Ureter (tissue), 1 donor: Measurements from ENCODE around the gene PDILT. TPM values are rescaled to one million over a fixed set of nuclear protein-coding genes. Genes with fewer than 3 reads are reported as not detected.
"Not testable (repeated sequence)": the region's sequence is repeated elsewhere in the genome, so short reads cannot be mapped to it uniquely, and the experiment has no call there.

Experiments used
- DNase-seq: peaks from one replicate; pipeline ENCODE4 v3.0.0-alpha.2; 2020; ENCODE audit warnings: low spot score
- total RNA-seq: library from RNA; stranded (reverse); gene quantifications from one replicate; pipeline ENCODE4 v1.2.4, GENCODE V29; 2023
- donor health status: DM: yes; HTN: yes; CAD: no.

PDILT gene, protein sequence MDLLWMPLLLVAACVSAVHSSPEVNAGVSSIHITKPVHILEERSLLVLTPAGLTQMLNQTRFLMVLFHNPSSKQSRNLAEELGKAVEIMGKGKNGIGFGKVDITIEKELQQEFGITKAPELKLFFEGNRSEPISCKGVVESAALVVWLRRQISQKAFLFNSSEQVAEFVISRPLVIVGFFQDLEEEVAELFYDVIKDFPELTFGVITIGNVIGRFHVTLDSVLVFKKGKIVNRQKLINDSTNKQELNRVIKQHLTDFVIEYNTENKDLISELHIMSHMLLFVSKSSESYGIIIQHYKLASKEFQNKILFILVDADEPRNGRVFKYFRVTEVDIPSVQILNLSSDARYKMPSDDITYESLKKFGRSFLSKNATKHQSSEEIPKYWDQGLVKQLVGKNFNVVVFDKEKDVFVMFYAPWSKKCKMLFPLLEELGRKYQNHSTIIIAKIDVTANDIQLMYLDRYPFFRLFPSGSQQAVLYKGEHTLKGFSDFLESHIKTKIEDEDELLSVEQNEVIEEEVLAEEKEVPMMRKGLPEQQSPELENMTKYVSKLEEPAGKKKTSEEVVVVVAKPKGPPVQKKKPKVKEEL
- total RNA-seq, result not detected

DNA sequence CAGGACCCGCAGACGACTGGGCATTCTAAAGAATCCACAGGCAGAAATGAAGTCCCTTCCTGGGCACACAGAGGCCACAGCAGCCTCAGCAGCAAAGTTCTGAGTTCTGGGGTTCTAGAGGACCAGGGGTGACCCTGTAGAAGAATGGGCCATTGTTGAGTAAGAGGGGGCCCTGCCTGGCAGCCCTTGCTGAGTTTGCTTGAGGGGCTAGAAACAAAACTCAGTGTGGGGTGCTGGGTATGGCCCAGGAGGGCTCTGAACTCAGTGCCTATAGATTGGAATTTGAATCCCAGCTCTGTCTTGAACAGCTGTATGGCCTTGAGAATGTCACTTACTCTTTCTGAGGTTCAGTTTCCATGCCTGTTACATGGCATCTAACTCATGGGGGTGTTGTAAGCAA is at the start of gene PDILT:
PDILT (minus strand) TSS at position 101 of the 400 bp plus-strand sequence. CDS start 5,437 bp downstream, outside the sequence.
- no peak for DNase-seq

DNA sequence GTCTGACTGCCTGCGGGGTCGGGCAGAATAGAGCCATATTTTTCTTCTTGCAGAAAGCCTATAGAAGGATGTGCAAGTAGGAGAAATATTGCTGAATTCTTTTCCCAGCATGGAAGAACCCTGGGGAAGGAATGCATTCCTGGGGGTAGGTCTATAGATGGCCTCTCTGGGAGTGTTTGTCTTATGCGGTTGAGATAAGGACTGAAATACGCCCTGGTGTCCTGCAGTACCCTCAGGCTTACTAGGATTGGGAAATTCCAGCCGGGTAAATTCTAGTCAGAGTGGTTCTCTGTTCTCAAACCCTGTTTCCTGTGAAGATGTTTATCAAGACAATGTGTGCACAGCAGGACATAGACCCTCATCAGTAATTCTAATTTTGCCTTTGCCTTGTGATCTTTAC is 49.1 kb upstream of the PDILT start:
- not testable (repeated sequence) for DNase-seq

DNA sequence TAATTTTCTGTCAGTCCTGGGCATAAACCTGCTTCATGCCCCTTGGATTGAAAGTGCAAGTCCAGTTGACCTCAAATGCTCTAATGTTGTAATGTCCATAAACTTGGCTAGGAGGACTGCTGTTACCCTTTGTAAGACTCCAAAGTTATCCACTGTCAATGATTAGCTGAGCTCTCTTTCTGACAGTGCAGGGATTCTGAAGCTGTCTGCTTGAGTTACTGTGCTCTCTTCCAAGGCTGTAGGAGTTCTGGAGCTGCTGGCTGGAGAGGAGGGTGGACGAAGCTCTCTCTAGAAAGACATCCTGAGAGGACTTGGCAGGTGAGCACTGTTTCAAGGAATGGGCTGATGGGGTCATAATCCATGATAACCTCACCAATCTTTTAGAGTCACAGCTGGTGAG is 46.8 kb upstream of the PDILT start, which contains the start of gene ACSM2A:
ACSM2A (plus strand) TSS at position 158 of the 400 bp plus-strand sequence. CDS start 8,594 bp downstream, outside the sequence.
- not testable (repeated sequence) for DNase-seq

DNA sequence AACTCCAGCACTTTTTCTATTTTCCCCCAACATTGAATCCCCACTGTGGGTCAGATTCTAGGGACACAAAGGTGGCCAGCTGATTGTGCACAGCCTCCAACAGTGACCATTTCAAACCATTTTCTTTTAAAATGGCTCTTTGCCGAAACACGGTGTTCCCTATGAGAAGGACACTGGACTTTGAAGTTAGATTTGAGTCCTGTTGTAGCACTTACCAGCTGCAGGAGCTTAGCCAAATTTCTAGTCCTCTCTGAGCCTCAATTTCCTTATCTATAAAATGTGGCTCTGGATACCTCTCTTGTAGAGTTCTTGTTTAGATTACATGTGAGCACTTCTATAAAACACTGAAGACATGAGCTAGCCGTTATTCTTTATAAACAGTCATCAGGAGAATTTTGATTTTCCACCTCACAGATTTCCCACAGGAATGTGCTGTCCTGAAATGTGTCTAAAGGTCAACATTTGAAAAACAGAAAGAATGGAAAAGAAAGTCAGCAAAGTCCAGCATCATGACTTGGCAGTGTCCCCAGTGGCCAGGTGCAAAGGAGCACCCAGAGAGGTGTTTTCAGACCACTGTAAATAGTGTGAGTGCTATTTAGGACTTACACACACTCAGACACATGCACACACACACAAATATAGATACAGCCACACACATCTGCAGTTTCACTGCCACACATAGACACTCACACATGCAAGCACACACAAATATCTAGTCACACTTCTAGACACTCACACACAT is 42.3 kb upstream of the PDILT start:
- not testable (repeated sequence) for DNase-seq

DNA sequence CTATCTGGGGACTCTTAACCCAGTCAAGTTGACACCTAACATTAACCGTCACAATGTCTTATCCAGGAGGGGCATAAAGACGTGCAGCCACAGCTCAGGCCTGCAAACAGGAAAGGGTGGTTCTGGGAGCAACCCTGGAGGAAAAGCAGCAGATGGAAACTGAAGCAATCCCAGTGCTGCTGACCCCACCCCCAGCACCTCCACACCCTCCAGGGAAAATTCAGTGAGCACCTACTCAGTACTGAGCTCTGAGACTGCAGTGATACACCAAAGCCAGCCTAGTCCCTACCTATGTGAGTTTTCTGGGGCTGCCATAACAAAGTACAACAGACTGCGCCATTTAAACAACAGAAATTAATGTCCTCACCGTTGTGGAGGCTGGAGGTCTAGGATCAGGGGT is 37.3 kb upstream of the PDILT start:
- DNase-seq, result not testable (repeated sequence)

DNA sequence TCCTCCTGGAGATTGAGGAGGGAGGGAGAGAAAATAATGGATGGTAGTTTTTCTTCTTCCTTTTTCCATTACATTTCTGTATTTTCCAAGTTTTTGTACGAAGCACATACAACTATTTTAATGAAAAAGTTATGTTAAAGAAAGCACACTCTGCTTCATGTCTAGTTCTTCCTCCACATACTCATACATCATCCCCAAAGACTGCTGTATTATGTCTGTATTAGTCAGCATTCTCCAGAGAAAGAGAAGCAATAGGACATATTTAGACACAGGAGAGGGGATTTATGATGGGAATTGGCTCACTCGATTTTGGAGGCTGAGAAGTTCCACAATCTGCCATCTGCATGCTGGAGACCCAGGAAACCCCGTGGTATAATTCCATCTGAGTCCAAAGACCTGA is 36.7 kb upstream of the PDILT start:
- no peak for DNase-seq

DNA sequence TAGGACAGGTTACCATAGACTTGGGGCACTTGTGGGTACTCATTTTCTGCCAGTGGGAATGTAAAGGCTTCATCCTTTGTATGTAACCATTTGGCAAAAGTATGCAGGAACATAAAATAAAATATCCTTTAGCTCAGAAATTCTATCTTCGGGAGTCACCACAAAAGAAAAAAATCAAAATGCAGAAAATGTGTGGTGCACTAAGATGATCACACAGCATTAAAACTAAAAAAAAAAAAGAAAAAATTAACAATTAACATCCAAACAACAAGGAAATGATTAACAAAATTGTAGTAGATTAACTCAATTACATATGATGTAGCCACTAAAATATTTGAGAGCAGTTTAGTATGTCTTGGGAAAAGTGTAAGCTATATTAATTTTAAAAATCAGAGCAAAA is 36.2 kb upstream of the PDILT start:
- not testable (repeated sequence) for DNase-seq

DNA sequence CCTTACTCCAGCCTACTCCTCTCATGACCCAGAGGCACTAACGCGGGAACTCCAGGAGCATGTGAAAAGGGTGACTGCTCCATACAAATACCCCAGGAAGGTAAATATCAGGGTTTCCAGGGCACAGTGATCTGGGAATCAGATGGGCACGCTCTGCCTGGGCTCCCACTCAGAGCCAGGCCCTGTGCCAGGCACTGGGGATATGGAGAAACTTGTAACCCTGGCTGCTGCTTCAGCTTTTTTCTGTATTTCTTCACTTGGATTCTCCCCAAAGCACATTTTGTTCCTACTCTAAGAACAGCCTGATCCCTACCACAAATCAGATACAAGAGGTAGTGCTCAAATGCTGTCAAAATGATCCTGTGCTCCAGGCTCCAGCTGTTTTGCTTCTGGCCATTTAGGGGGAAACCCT is 35.3 kb upstream of the PDILT start:
- DNase-seq, result not testable (repeated sequence)

DNA sequence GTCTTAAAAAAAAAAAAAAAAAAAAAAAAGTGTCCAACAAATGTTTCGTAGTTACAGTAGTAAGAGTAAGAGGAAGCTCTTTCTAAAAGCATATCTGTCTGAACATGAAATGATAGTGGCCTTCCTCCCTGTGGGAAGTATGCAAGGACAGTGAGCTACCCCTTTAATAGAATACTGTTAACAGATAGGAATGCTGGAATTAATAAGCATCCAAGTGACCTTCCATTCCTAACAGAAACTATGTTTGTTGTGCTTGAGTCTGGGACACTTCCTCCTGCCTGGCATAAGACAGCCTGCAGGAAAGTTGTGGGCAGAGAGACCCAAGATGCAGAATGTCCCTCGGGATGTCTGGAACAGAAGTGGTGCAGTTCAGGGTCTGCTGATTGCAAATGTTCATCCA is 34.4 kb upstream of the PDILT start:
- not testable (repeated sequence) for DNase-seq

DNA sequence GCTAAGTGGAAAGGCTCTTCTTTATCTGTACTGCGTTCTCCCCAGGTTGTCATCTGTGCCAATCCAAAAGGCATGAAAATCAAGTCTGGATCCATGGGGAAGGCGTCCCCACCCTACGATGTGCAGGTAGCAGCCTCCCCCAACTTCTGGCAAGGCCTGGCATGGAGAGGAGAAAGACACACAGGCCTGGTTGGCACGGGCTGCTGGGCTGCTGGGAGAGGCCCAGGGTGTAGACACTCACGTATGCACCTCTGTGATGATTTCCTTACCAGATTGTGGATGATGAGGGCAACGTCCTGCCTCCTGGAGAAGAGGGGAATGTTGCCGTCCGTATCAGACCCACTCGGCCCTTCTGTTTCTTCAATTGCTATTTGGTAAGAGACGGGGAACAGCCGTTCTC is 26.4 kb upstream of the PDILT start:
- no peak for DNase-seq

DNA sequence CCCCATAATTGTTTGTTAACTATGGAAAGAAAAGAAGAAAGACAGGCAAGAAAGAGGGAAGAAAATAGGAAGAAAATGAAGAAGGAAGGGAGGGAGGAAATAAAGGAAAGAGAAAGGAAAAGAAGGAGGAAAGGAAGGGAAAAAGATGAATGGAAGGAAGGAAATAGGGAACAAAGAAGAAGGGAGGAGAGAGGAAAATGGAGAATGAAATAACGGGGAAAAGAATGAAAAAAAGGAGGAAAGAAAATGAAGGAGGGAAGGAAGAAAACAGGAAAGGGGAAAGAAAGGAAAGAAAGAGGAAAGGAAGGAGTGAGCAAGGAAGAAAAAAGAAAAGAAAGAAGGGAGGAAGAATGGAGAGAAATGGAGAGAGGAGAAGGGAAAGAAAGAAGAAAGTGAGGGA is 25.9 kb upstream of the PDILT start:
- DNase-seq, result not testable (repeated sequence)

DNA sequence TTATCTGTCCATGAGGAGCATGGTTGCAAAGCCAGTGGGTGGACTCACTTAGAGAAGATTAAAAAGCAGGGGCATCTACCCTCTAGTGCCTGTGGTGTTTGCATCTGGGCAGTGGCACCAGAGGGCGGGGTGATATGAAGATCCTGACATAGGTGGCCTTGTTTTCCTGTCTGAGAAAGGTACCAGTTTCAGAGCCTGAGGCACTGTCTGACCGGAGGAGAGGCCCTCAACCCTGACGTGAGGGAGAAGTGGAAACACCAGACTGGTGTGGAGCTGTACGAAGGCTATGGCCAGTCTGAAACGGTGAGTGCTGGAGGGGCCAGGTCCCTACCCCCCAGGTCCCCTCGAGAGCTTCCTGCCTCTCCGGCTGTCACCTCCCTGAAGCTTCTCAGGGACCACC is 25.0 kb upstream of the PDILT start:
- not testable (repeated sequence) for DNase-seq

DNA sequence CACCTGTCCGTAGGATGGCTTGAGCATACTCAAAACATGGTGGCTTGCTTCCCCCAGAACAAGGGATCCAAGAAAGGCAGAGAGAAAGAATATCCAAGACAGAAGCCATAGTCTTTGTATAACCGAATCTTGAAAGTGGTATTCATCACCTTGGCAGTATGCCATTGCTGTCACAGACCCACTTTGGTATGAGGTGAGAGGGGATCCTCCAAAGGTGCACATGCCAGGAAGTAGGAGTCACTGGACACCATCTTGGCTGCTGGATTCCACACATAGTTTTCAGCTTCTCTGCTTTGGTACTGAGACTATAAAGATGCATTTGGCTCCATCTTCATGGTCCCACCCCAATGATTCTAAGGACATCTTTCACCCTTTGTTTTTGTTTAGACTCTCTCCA is 22.9 kb upstream of the PDILT start:
- not testable (repeated sequence) for DNase-seq

DNA sequence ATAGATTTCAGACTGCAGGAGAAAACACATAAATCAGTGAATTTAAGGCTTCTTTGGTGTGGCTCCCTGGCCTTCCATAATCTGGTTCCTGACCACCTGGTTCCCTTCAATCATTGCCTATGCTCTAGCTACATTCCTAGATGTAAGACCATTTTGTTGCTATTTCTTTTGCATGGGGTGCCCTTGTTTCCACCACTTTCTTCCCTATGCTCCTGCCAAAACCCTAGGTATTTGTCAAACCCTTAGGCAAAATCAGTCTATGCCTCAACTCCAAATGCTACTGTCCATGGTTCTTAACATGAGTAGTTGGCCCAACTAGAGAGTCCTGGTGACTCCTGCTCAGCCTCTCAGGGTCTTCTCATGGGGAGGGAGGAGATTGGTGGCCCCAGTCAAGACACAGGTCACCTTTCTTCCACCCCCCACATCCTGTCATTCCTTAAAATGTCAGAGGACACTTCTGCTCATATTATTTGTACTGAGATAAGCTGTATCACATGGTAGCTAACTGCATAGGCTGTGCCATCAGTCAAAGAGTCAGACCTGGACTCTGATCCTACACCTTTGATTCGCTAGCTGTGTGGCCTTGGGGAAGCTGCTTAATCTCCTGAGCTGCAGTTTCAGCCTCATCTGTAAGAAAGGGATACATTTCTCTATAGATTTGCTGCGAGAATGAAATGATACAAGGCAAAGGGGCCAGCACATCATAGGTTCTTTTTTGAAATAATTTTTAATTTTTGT is 19.8 kb upstream of the PDILT start:
- no peak for DNase-seq

DNA sequence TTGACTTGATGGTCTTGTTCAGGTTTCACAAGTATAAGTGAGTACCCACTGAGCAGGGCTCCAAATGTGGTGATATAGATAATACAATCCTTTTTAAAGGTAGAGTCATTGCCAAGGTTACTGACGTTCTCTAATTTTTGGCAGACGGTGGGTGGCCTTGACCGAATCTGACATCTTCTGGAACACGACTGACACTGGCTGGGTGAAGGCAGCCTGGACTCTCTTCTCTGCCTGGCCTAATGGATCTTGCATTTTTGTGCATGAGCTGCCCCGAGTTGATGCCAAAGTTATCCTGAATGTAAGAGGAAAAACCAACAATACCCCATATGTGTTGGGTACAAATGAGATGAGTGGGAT is 19.2 kb upstream of the PDILT start:
- DNase-seq, result not testable (repeated sequence)

DNA sequence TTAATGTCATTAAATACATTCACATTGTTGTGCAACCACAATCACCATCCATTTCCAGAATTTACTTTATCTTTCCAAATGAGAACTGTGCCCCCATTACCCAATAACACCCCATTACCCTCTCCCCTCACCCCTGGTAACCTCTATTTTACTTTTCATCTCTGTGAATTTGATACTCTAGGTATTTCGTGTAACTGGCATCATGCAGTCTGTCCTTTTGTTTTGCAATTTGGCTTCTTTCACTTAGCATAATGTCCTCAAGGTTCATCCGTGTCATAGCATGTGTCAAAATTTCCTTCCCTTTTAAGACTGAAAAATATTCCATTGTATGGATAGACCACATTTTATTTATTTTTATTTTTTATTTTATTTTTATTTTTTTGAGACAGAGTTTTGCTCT is 17.2 kb upstream of the PDILT start:
- DNase-seq, result not testable (repeated sequence)

DNA sequence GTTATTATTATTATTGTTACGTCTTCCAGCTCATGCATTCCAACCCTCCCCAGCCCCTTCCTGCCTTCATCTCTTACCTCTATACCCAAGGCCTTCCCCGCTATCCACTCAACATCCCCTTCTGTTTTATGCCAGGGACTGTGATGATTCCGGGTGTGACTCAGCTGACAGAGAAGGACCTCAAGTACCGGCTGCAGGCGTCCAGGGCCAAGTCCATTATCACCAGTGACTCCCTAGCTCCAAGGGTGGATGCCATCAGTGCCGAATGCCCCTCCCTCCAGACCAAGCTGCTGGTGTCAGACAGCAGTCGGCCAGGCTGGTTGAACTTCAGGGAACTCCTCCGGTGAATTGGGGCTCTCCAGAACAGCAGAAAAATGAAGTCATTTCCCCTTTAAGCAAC is 14.6 kb upstream of the PDILT start:
- DNase-seq, result not testable (repeated sequence)

DNA sequence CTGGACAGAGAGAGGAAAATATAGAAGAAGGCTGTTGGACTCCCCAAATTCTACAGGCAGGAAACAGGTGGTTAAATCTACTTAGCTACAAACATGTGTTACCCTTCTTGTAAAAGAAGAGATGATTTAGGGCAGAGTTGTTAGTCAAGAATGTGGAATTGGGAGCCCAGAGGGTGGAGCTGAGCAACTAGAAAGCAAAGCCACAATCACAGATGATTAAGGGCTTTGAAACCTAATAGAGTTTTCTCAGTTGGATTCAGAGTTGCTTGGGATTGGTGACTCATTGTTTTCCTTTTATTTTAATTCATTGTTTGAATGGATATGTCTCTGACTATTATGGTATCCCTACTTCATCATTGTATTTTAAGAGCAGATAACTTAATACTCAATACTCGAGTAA is 11.0 kb upstream of the PDILT start:
- DNase-seq, result no peak

DNA sequence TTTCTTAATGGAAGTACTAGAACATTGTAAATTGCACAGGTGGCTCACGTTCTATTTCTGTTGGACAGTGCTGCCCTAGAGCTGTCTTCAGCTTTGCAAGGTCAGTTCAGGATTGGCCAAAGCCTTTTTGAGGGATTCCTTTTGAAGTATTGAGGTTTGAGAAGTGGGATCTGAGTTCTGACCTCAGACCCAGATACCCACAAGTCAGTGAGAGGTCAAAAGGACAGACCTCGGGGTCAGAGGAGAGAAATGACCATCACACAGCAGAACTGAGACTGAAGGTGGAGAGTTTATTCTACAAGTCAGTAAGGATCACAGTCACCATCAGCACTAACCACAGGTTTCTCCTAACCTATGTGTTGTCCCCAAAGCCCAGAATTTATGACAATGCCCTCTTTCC is 6.5 kb upstream of the PDILT start:
- DNase-seq, result no peak

DNA sequence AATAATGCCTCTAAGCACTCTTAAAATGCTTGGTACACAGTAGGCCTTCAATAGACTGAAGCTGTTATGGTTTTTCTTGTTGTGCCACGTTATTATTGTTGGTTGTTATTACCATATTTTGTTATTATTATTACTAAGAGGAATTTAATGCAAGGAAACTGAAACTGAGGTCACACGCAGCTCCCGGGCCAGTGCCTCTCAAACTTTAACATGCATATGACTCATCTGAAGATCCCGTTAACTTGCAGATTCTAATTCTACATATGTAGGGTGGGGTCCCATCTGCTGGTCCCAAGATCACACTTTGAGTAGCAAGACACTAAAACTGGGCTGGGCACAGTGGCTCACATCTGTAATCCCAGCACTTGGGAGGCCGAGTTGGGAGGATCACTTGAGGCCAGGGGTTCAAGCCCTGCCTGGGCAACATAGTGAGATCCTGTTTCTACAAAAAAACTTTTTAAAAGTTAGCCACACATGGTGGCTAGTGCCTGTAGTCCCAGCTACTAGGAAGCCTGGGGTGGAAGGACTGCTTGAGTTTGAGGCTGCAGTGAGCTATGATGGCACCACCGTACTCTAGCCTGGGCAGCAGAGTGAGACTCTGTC is 5.7 kb upstream of the PDILT start:
- DNase-seq, result no peak

DNA sequence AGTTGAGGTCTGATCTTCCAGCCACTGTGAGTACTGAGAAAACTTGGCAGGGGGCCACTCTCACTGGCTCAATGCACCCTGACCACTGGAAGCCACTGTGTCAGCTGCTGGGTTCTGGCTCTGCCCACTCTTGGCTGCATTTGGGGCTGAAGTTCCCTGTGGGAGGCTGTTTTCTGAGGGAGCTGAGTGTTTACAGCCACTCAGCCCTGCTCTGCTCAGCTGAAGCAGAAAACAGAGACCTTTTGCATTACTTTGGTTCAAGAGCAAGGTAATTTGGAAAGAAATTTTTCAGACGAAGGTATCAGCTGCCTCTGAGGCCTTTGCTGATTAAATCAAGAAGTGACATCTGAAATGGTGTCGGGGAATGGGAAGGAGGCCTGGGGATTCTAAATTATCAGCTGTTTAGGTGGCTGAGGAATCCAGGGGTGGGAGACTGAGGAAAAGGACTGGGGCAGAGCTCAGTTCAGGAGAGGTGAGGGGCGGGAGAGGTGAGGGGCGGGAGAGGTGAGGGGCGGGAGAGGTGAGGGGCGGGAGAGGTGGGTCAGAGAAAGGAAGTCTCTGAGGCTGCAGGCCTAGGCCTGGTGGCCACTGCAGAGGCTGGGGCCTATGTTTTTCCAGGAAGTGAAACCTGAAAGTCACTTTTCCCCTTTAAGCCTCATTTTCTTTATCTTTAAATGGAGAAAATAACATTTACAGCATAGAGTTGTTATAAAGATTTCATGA is 5.0 kb upstream of the PDILT start, which contains the start of gene ACSM5:
ACSM5 (plus strand) TSS at position 137 of the 723 bp plus-strand sequence. CDS start 1,951 bp downstream, outside the sequence.
- DNase-seq, result no peak
